DOHH2 (cell line): ENCODE data around the gene DERL2.
A peak's percentile ranks its signal among the peaks of the same experiment; 100 is the strongest.

Experiments used
- H3F3A ChIP-seq: fragments of 200-600 bp; sonication (generic), shearing (Covaris generic); 2 replicates; pipeline ENCODE4 v1.6.0; 2016; ENCODE audit warnings: antibody characterized with exemption, mild to moderate bottlenecking; ENCODE audit not compliant: control insufficient read depth, insufficient read depth
- H3K27ac ChIP-seq: fragments of 200-600 bp; sonication (generic); 2 replicates; pipeline ENCODE4 v1.5.1; 2014; ENCODE audit warnings: low read depth, mild to moderate bottlenecking, low read length, moderate library complexity
- H3K27me3 ChIP-seq: fragments of 200-600 bp; sonication (generic); 2 replicates; pipeline ENCODE4 v1.6.1; 2014; ENCODE audit warnings: mild to moderate bottlenecking, low read length, mixed read lengths; ENCODE audit not compliant: control insufficient read depth
- H3K36me3 ChIP-seq: fragments of 200-600 bp; sonication (generic); 2 replicates; pipeline ENCODE4 v1.6.1; 2014; ENCODE audit warnings: mild to moderate bottlenecking, low read length, moderate library complexity, mixed read lengths; ENCODE audit not compliant: control insufficient read depth
- H3K4me1 ChIP-seq: fragments of 200-600 bp; sonication (generic); 2 replicates; pipeline ENCODE4 v1.6.1; 2014; ENCODE audit warnings: mild to moderate bottlenecking, low read length, mixed read lengths; ENCODE audit not compliant: control insufficient read depth
- H3K4me2 ChIP-seq: fragments of 200-600 bp; sonication (generic); 2 replicates; pipeline ENCODE4 v1.6.0; 2014; ENCODE audit warnings: mild to moderate bottlenecking, low read length, moderate library complexity
- H3K4me3 ChIP-seq: fragments of 200-600 bp; sonication (generic); 2 replicates; pipeline ENCODE4 v1.5.1; 2014; ENCODE audit warnings: mild to moderate bottlenecking, low read length, mixed read lengths
- H3K79me2 ChIP-seq: fragments of 200-600 bp; sonication (generic); 2 replicates; pipeline ENCODE4 v1.6.1; 2014; ENCODE audit warnings: mild to moderate bottlenecking, low read length, mixed read lengths; ENCODE audit not compliant: control insufficient read depth
- H3K9me2 ChIP-seq: fragments of 200-600 bp; sonication (generic); replicated peaks from 2 replicates; pipeline ENCODE4 v1.6.1; 2014; ENCODE audit warnings: mild to moderate bottlenecking, low read length, mixed read lengths; ENCODE audit not compliant: control insufficient read depth
- H3K9me3 ChIP-seq: fragments of 200-600 bp; sonication (generic); 2 replicates; pipeline ENCODE4 v1.6.1; 2014; ENCODE audit warnings: antibody characterized with exemption, low read length, mixed read lengths; ENCODE audit not compliant: control insufficient read depth, insufficient read depth
- H4K20me1 ChIP-seq: fragments of 200-600 bp; sonication (generic); 2 replicates; pipeline ENCODE4 v1.6.0; 2014; ENCODE audit warnings: low read depth, mild to moderate bottlenecking, antibody characterized with exemption, low read length, moderate library complexity; ENCODE audit not compliant: control insufficient read depth, insufficient read depth
- CTCF ChIP-seq: fragments of 200-600 bp; sonication (generic); IDR thresholded peaks from one replicate; pipeline ENCODE4 v1.5.1; 2014; ENCODE audit warnings: antibody characterized with exemption, mild to moderate bottlenecking, low read depth, low read length; ENCODE audit not compliant: poor library complexity, severe bottlenecking
- EZH2phosphoT487 ChIP-seq: fragments of 200-600 bp; sonication (generic); IDR thresholded peaks from 2 replicates; pipeline ENCODE4 v1.6.1; 2017; ENCODE audit warnings: borderline replicate concordance, mild to moderate bottlenecking, antibody characterized with exemption, low read length, moderate library complexity, mixed read lengths

DERL2 gene

DNA sequence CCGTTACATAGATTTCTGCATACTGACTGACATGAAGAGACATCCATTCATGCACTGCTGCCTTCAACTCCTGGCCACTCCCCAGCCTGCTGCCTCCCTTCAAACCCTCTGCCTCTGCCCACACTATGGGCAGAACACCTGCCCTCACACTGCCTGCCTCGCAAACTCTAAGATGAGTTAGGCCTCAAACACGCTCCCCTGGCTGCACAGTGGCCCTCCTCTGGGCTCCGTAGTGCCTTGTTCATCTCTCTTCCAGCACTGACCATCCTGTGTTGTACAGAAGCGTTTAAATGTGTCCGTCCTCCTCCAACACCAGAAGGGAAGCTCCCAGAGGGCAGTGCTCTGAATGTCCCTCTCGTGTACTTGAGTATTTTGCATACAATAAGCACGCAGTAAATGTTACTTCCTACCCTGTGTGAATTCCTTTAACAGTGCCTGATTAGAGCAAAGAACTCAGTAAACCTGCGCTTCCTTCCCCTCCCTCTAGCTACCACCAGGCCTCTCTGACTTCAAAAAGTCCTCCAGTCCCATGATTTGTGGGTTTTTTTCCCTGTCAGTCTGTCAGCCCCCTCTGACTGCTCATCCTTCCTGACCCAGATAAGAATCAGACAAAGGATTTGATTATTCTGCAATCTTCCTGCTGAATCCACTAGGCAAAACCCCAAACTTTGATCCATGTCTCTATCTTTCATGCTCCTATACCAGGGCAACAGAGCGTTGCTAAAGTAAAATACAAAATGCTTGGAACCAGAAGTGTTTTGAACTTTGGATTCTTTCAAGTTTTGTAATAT lies 21.1 kb downstream of the DERL2 start:
- Histone ChIP-seq H3K9me2 (no peaks in the 10 kb centered on the region), H3K27me3 (no peaks in the 10 kb centered on the region), H4K20me1 (peaks cover 14% of the 10 kb centered on the region), H3F3A (no peaks in the 10 kb centered on the region), H3K4me2 (peak overlapping the region; percentile 11; the same call in 1 of the 2 replicates), H3K4me1 (peaks cover 29% of the 10 kb centered on the region), H3K79me2 (peaks cover 76% of the 10 kb centered on the region), H3K9me3 (no peaks in the 10 kb centered on the region), H3K27ac (no peak overlapping the region), H3K36me3 (peaks cover 68% of the 10 kb centered on the region), H3K4me3 (no peak overlapping the region)
- no peak for TF ChIP-seq EZH2phosphoT487
- TF ChIP-seq CTCF = no peak

DNA sequence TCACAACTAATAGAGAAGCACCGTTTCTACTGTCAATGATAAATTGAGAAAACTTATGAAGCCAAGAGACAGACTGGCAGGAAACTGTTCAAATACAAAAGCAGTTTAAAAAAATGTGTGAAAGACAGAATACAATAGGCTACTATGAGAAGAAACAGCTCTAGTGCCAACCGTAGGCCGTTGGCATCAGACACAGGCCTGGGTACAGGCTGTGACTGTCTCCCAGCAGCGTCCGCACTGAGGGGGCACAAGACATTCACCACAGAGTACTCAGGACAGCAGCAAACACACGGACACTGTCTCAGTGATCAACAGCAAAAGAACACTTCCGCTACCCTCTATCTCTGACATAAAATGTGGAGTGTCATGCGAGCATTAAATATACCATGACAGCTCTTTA lies 39.2 kb downstream of the DERL2 start:
- TF ChIP-seq EZH2phosphoT487 (no peak), CTCF (no peak)
- H3K79me2 ChIP-seq = peaks cover 28% of the 10 kb centered on the region
- 0 out of 2 replicates have a peak, but pooled peaks cover 2% of the 10 kb centered on the region for H4K20me1 ChIP-seq
- H3F3A ChIP-seq = peaks cover 9% of the 10 kb centered on the region
- H3K4me2 ChIP-seq = no peak overlapping the region
- H3K27me3 ChIP-seq = no peaks in the 10 kb centered on the region
- no peak overlapping the region for H3K27ac ChIP-seq
- H3K4me1 ChIP-seq = no peaks in the 10 kb centered on the region
- H3K9me3 ChIP-seq = no peaks in the 10 kb centered on the region
- no peaks in the 10 kb centered on the region for H3K9me2 ChIP-seq
- no peak overlapping the region for H3K4me3 ChIP-seq
- H3K36me3 ChIP-seq = peaks cover 89% of the 10 kb centered on the region

- H3K27ac ChIP-seq = no peak overlapping the region
- no peaks in the 10 kb centered on the region for H3K9me3 ChIP-seq
- H4K20me1 ChIP-seq = 0 out of 2 replicates have a peak, but pooled peaks cover 2% of the 10 kb centered on the region
- H3K27me3 ChIP-seq = no peaks in the 10 kb centered on the region
- no peaks in the 10 kb centered on the region for H3K9me2 ChIP-seq
- H3K79me2 ChIP-seq = peaks cover 47% of the 10 kb centered on the region
- no peak for TF ChIP-seq CTCF
- TF ChIP-seq EZH2phosphoT487 = no peak
- H3F3A ChIP-seq = peaks cover 33% of the 10 kb centered on the region
- no peak overlapping the region for H3K4me3 ChIP-seq
- no peak overlapping the region for H3K4me2 ChIP-seq
- H3K4me1 ChIP-seq = peaks cover 8% of the 10 kb centered on the region
- peaks cover 87% of the 10 kb centered on the region for H3K36me3 ChIP-seq
Measured at GRCh38 chr17:5444209-5444608, 41.8 kb downstream of the DERL2 start.
